Subcutaneous preadipocyte (primary cell): ENCODE results near the gene FOXN1. TPM values are rescaled to one million over a fixed set of nuclear protein-coding genes. Genes with fewer than 3 reads are reported as not detected.

Experiments used
- total RNA-seq: library from RNA; depleted of rRNA; stranded (reverse); fragments of >200 nt; gene quantifications from 2 replicates; pipeline ENCODE4 v1.2.3, GENCODE V29; 2012

Gene FOXN1
- not detected in 2 replicates for total RNA-seq

GRCh38 chr17:28505986-28506665 lies at the start of gene FOXN1:
TSS of gene FOXN1 (plus strand) at chr17:28506348. CDS start at chr17:28523970, 17,622 bp downstream.

GRCh38 chr17:28473542-28473941 lies 32.6 kb upstream of the FOXN1 start, which contains the start of gene SLC13A2:
TSS of gene SLC13A2 (plus strand) at chr17:28473644. CDS start at chr17:28473713, 69 bp downstream.

GRCh38 chr17:28552176-28552999 lies 46.2 kb downstream of the FOXN1 start, which contains the start of gene UNC119:
TSS of gene UNC119 (minus strand) at chr17:28552624. CDS start at chr17:28552557, 67 bp downstream.

GRCh38 chr17:28571361-28572122 lies 65.4 kb downstream of the FOXN1 start, which contains the start of gene PIGS:
TSS of gene PIGS (minus strand) at chr17:28571524. CDS start at chr17:28571496, 28 bp downstream.

GRCh38 chr17:28576758-28577465 lies 70.8 kb downstream of the FOXN1 start, which contains the start of gene ALDOC:
TSS of gene ALDOC (minus strand) at chr17:28576895. CDS start at chr17:28575532, 1,363 bp downstream.

Other genes with a start within 250 kb of the FOXN1 start
- gene TMEM97, start 187.1 kb upstream of the FOXN1 start, total RNA-seq = 53.6 and 70.8 TPM in 2 replicates
- gene IFT20, start 170.9 kb upstream of the FOXN1 start, total RNA-seq = 29.9 and 36.4 TPM in 2 replicates
- gene TNFAIP1, start 170.6 kb upstream of the FOXN1 start, total RNA-seq = 22.8 and 26.0 TPM in 2 replicates
- gene POLDIP2, start 148.8 kb upstream of the FOXN1 start, total RNA-seq = 80.5 and 81.9 TPM in 2 replicates
- not detected in 2 replicates for gene SEBOX, start 141.1 kb upstream of the FOXN1 start, total RNA-seq
- not detected in 2 replicates for gene VTN, start 136.0 kb upstream of the FOXN1 start, total RNA-seq
- 8.0 and 8.5 TPM in 2 replicates for gene SARM1, start 134.7 kb upstream of the FOXN1 start, total RNA-seq
- gene SLC46A1, start 100.1 kb upstream of the FOXN1 start, total RNA-seq = 4.7 and 4.8 TPM in 2 replicates
- not detected in 2 replicates for gene SLC13A2, start 32.7 kb upstream of the FOXN1 start, total RNA-seq
- 15.4 and 17.8 TPM in 2 replicates for gene UNC119, start 46.3 kb downstream of the FOXN1 start, total RNA-seq
- 34.2 and 42.0 TPM in 2 replicates for gene PIGS, start 65.2 kb downstream of the FOXN1 start, total RNA-seq
- 26.1 and 27.6 TPM in 2 replicates for gene ALDOC, start 70.5 kb downstream of the FOXN1 start, total RNA-seq
- gene SPAG5, start 92.7 kb downstream of the FOXN1 start, total RNA-seq = 32.3 and 47.3 TPM in 2 replicates
- 5.1 and 9.6 TPM in 2 replicates for gene RSKR, start 107.8 kb downstream of the FOXN1 start, total RNA-seq
- gene BLTP2, start 138.8 kb downstream of the FOXN1 start, total RNA-seq = 135 and 175 TPM in 2 replicates
- 24.2 and 37.1 TPM in 2 replicates for gene SDF2, start 155.6 kb downstream of the FOXN1 start, total RNA-seq
- 43.4 and 44.8 TPM in 2 replicates for gene SUPT6H, start 155.9 kb downstream of the FOXN1 start, total RNA-seq
- 1.4 and 1.8 TPM in 2 replicates for gene PROCA1, start 205.5 kb downstream of the FOXN1 start, total RNA-seq
- gene RAB34, start 211.5 kb downstream of the FOXN1 start, total RNA-seq = 142 and 146 TPM in 2 replicates
- 406 and 856 TPM in 2 replicates for gene RPL23A, start 213.6 kb downstream of the FOXN1 start, total RNA-seq
- 3.1 and 4.0 TPM in 2 replicates for gene TLCD1, start 219.9 kb downstream of the FOXN1 start, total RNA-seq
- 1.8 and 2.9 TPM in 2 replicates for gene NEK8, start 222.4 kb downstream of the FOXN1 start, total RNA-seq
- 19.5 and 27.8 TPM in 2 replicates for gene TRAF4, start 237.7 kb downstream of the FOXN1 start, total RNA-seq